DND-41 (cell line): ENCODE data around the gene CDH2.

Experiments used
- CTCF ChIP-seq: IDR thresholded peaks from 2 replicates; pipeline ENCODE4 v1.5.1; 2012; ENCODE audit warnings: borderline replicate concordance, low read length, moderate library complexity, mild to moderate bottlenecking; ENCODE audit not compliant: poor library complexity, severe bottlenecking; ENCODE audit errors: extremely low read depth
- EZH2 ChIP-seq: IDR thresholded peaks from 3 replicates; pipeline ENCODE4 v1.6.1; 2012; ENCODE audit warnings: borderline replicate concordance, low read depth, mild to moderate bottlenecking, moderate library complexity, low read length, inconsistent platforms; ENCODE audit not compliant: severe bottlenecking

- TF ChIP-seq CTCF, result no peak
- no peak for TF ChIP-seq EZH2
These were observed 21.7 kb upstream of the CDH2 start for GRCh38 chr18:28198620-28199019.
